Prostate gland (tissue), 2 donors: ENCODE measurements around the gene KIT. TPM values are rescaled to one million over a fixed set of nuclear protein-coding genes. Genes with fewer than 3 reads are reported as not detected.

Source experiments
- DNase-seq: peaks from one replicate; pipeline ENCODE4 v3.0.0-alpha.2; 2019; ENCODE audit warnings: low spot score
- H3K27ac ChIP-seq, 2 donors: fragments of 200-600 bp; sonication (generic); 2 replicates each; pipeline ENCODE4 v1.5.1; 2017 to 2019
- H3K27me3 ChIP-seq: fragments of 200-600 bp; sonication (generic); replicated peaks from 2 replicates; pipeline ENCODE4 v1.5.1; 2019; ENCODE audit not compliant: insufficient read depth
- H3K36me3 ChIP-seq, 2 donors: fragments of 200-600 bp; sonication (generic); 1 replicate in 1 of 2; 2 replicates in 1 of 2; pipeline versions ENCODE4 v1.5.1 to v1.8.1; 2017 to 2019
- H3K4me1 ChIP-seq: fragments of 200-600 bp; sonication (generic); replicated peaks from 2 replicates; pipeline ENCODE4 v1.5.1; 2019
- H3K4me3 ChIP-seq, 2 donors: fragments of 200-600 bp; sonication (generic); 2 replicates each; pipeline ENCODE4 v1.5.1; 2017 to 2019
- H3K9me3 ChIP-seq: fragments of 200-600 bp; sonication (generic); 2 replicates; pipeline ENCODE4 v1.5.1; 2017
- POLR2AphosphoS5 ChIP-seq: sonication (generic); formaldehyde crosslinking; IDR thresholded peaks from one replicate; pipeline ENCODE4 v1.6.1; 2017; ENCODE audit warnings: antibody characterized with exemption
- WGBS: methylation state at CpG from one replicate; pipeline ENCODE4 v1.1.5; 2018; 5-methylcytosine and 5-hydroxymethylcytosine counted together
- intact Hi-C: fragments of 100-400 bp; cut with DNase I; formaldehyde crosslinking; loops from one replicate; pipeline ENCODE4 v1.14.2; 2022
- total RNA-seq, 2 donors: library from RNA; depleted of rRNA; stranded (reverse); fragments of >200 nt; gene quantifications; one replicate each; pipeline ENCODE4 v1.1.0, GENCODE V29; 2016
- TF ChIP-seq, protein P1 (sequence below), 4 experiments: fragments of 200-600 bp in 2 of 4; fragments of 450-650 bp in 2 of 4; sonication (generic) in 2 of 4; IDR thresholded peaks; 1 replicate in 3 of 4; 2 replicates in 1 of 4; pipeline ENCODE4 v1.5.1; 2016 to 2019; ENCODE audit warnings: antibody characterized with exemption in 4 of 4, mild to moderate bottlenecking in 2 of 4, moderate library complexity in 2 of 4

Gene KIT
- total RNA-seq, 2 donors from 2014 or later, result 4.2 to 8.7 TPM

DNA sequence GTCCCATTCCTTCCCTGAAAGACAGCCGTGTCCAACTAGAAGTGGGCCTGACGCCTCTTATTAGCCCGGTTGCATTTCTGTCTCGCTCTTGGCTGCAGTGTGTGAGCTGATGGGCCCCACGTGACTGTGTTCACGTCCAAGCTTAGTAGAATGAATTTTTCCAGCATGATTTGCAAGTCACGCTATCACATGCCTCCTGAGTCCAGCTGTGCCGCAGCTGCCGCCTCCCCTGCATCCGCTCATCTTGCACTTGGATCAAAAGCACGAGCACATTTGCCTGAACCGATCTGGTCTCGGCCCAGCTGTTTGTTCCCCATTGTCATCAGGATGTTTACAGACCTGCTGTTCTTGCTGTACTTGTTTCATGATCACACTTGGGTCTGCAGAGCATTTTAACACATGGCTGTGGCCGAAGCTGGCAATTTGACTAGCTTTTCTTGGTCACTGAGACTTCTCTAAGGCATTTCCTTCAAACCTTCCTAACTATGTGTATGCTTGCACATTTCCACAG is 126.5 kb downstream of the KIT start:
- TF ChIP-seq, protein P1, sequence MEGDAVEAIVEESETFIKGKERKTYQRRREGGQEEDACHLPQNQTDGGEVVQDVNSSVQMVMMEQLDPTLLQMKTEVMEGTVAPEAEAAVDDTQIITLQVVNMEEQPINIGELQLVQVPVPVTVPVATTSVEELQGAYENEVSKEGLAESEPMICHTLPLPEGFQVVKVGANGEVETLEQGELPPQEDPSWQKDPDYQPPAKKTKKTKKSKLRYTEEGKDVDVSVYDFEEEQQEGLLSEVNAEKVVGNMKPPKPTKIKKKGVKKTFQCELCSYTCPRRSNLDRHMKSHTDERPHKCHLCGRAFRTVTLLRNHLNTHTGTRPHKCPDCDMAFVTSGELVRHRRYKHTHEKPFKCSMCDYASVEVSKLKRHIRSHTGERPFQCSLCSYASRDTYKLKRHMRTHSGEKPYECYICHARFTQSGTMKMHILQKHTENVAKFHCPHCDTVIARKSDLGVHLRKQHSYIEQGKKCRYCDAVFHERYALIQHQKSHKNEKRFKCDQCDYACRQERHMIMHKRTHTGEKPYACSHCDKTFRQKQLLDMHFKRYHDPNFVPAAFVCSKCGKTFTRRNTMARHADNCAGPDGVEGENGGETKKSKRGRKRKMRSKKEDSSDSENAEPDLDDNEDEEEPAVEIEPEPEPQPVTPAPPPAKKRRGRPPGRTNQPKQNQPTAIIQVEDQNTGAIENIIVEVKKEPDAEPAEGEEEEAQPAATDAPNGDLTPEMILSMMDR (IDR thresholded peaks at IDR 0.05), result no peak
- peak; percentile 37 for TF ChIP-seq POLR2AphosphoS5
- intact Hi-C loops, result loop anchor here (10.0 kb wide), 1 partner anchor 181 kb away; no protein-coding TSS in a partner anchor
- Histone ChIP-seq H3K36me3 (no peaks in the 10 kb centered on the region), H3K27ac (no peak overlapping the region), H3K4me3 (no peak overlapping the region), H3K9me3 (no peaks in the 10 kb centered on the region), H3K27me3 (no peaks in the 10 kb centered on the region), H3K4me1 (no peaks in the 10 kb centered on the region)
- WGBS, result 27% methylated on average over 14 of the region's 14 CpGs
- peak; percentile 12 for DNase-seq
